Uterus (tissue), 4 donors: ENCODE results near the gene PURB. TPM values are rescaled to one million over a fixed set of nuclear protein-coding genes. Genes with fewer than 3 reads are reported as not detected.

Source experiments
- total RNA-seq, 4 donors: library from RNA; depleted of rRNA in 3 of 4; stranded (reverse); fragments of >200 nt in 3 of 4; gene quantifications; one replicate each; pipeline versions ENCODE4 v1.1.0 to v1.2.4, GENCODE V29; 2014 to 2023
- donor health status: DM: yes; HTN: yes; CAD: no.

Gene PURB
- total RNA-seq, 4 donors from 2014 or later = 13.8 to 63.0 (median 24.5) TPM

Other genes with a start within 250 kb of the PURB start
- 10 to 100 TPM in 2 of 4 donors, 1 to 10 TPM in 2; 2.8 to 97.0 (median 12.2) TPM for gene ZMIZ2, start 136.7 kb downstream of the PURB start, total RNA-seq
- 1,000 to 10,000 TPM in 1 of 4 donors, 100 to 1,000 TPM in 3; 474 to 1,393 (median 544) TPM for gene PPIA, start 88.8 kb downstream of the PURB start, total RNA-seq
- 100 to 1,000 TPM in 3 of 4 donors, 10 to 100 TPM in 1; 77.9 to 270 (median 212) TPM for gene H2AZ2, start 37.4 kb downstream of the PURB start, total RNA-seq
- 1 to 10 TPM in 3 of 4 donors, under 1 TPM in 1; 0.59 to 3.1 (median 1.2) TPM for gene MYO1G, start 93.5 kb upstream of the PURB start, total RNA-seq
- gene CCM2, start 114.7 kb upstream of the PURB start, total RNA-seq = 10 to 100 TPM in 3 of 4 donors, 1 to 10 TPM in 1; 7.6 to 70.2 (median 33.6) TPM
- gene NACAD, start 203.4 kb upstream of the PURB start, total RNA-seq = 10 to 100 TPM in 1 of 4 donors, 1 to 10 TPM in 2, under 1 TPM in 1; 0.51 to 26.9 (median 5.4) TPM
- gene TBRG4, start 226.2 kb upstream of the PURB start, total RNA-seq = 10 to 100 TPM in 3 of 4 donors, 1 to 10 TPM in 1; 7.4 to 51.2 (median 42.5) TPM